ENCODE data around the gene MESP2. TPM values are rescaled to one million over a fixed set of nuclear protein-coding genes. Genes with fewer than 3 reads are reported as not detected.
"Not testable (repeated sequence)": the region's sequence is repeated elsewhere in the genome, so short reads cannot be mapped to it uniquely, and the experiment has no call there.

The MESP2 gene
- polyA plus RNA-seq, 1 donor = 0.35 TPM

DNA sequence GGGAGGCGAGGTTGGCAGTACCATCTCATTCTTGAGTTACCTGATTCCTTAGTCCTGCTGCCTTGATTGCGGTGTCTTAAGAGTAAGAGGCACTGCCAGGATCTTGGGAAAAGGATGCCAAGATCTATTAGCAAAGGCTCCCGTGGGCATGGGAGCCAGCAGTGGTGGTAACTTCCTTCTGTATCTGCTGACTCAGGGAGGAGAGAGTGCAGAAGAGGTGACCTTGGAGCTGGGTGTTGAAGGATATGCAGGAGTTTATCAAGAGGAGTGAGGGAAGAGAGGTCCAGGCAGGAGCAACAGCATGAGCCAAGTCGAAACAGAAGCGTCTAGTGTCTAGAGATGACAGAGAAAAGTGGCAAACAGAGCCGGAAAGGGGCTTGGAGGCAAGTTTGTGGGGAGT lies 4.5 kb downstream of the MESP2 start:
- DNase-seq (ENCODE audit: low read depth) = no peak

DNA sequence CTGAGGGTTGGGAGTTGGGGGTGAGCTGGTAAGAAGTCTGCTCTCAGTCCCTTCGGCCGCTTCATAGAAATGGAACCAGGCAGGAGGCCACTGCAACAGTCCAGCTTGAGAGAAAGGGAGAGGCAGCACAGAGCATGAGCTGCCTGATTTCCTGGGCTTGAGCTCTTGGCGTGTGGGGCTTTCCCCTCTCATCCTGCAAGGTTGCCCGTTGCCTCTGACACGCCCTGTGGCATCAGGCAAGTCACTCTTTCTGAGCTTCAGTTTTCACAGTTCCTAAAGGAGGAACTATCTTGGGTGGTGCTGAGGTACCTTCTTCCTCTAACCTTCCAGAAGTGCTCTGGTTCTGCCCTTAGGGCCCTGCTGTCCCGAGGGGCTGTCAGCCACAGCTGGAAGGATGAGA lies 4.9 kb downstream of the MESP2 start:
- DNase-seq (ENCODE audit: low read depth) = no peak

DNA sequence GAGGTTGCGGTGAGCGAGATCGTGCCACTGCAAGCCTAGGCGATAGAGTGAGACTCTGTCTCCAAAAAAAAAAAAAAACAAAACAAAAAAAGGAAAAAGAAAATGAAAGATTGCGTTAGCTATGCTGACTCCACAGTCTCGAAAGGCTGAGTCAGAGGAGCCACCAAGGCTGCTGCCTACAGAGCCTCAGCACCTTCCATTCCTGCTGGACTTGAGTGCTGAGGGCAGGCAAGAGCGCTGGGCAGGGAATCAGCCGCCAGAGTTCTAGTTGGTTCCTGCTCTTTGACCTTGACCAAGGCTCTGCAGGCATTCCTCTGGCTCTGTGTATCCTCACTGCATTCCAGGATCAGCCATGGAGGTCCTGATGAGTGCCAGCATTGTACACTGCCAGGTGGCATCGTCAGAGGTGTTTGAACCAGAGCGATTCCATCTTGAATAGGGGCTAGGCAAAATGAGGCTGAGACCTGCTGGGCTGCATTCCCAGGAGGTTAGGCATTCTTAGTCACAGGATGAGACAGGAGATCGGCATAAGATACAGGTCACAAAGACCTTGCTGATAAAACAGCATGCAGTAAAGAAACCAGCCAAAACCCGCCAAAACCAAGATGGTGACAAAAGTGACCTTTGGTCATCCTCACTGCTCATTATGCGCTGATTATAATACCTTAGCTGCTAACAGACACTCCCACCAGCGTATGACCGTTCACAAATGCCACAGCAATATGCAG lies 5.9 kb downstream of the MESP2 start:
- DNase-seq (ENCODE audit: low read depth) = no peak

DNA sequence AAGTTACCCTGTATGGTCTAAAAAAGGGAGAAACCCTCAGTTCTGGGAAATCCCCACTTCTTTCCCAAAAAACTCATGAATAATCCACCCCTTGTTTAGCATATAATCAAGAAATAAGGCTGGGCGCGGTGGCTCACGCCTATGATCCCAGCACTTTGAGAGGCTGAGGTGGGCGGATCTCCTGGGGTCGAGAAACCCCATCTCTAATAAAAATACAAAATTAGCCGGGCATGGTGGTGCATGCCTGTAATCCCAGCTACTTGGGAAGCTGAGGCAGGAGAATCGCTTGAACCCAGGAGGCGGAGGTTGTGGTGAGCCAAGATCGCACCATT lies 6.5 kb downstream of the MESP2 start:
- DNase-seq (ENCODE audit: low read depth) = not testable (repeated sequence)

DNA sequence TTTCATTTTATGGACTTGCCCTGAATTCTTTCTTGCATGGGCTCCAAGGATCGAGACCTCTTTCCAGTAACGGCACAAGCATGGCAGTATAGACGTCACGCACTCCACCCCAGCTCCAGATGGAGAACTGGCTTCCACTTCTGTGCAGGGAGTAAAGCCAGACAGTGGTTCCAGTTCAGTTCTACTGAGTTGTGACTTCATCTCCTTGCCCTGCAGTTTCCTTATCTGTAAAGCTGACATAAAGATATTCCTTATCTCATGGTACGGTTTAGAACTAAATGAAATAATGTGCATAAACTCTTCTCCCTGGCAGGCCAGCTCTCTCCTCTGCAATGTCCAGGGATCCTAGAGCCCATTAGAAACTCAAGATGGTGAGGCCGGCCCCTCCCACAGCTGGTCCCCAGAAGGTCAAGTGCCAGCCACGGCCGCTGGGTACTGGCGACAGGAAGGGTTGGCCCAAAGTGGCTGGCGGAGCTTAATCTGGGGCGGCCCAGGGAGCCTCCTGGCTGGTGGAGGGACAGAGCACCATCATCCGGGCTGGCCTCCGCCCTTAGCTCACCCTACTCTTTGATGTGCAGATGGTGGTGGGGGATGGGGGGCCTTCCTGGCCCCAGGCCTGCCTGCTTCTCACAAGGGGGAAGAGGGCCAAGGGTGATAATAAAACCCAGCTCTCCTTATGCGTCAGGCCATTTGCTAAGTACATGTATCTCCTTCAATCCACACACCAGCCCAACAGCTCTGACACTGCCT lies 7.2 kb downstream of the MESP2 start:
- no peak for DNase-seq (ENCODE audit: low read depth)

DNA sequence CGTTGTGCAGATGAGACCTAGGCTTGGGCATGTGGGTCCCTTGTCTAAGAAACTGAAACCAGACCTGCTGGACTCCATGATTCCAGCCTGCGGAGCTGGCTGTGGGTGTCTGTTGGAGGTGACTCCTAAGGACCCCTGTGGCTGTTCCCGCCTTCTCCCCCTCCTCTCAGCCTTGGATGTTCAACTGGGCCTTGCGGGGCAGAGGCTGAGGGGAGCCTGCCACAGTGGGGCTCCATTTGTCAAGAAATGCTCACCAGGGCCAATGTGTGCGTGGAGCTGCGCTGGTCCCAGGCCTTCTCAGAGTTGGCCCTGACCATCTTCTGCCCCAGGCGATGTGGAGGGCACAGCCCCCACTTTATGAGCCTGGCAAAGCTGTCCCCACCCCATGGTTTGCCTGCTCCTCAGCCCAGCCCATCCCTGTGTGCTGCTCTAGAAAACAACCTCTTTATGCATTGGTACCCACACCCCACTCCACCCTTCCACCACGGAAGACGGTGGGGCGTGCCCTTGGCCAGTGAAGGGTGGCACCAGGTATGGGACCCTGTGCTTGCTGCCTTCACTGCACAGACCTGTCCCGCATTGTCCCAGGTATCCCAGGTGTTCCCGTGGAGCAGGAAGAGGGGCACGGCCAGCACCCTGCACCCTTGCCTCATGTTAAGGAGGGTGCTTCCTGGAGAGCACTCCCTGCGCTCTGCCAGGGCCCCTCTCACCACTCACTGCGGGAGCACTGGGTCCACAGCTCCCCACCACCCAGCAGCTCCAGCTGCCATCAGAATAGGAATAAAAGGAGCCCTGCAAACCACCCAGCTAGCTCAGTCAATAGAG lies 7.9 kb downstream of the MESP2 start:
- DNase-seq (ENCODE audit: low read depth) = no peak

DNA sequence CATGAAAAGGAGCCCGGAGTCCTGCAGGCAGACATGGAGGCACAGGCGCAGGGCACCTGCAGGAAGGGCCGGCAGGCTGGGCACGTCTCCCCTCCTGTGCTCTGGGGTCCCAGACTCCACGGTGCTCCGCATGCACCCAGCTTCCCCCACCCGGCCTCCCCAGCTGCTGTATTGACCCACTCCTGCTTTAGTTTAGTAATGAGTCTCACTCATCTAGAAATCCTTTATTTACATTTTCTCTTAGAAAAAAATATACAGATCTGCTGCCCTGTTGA lies 8.5 kb downstream of the MESP2 start:
- no peak for DNase-seq (ENCODE audit: low read depth)

DNA sequence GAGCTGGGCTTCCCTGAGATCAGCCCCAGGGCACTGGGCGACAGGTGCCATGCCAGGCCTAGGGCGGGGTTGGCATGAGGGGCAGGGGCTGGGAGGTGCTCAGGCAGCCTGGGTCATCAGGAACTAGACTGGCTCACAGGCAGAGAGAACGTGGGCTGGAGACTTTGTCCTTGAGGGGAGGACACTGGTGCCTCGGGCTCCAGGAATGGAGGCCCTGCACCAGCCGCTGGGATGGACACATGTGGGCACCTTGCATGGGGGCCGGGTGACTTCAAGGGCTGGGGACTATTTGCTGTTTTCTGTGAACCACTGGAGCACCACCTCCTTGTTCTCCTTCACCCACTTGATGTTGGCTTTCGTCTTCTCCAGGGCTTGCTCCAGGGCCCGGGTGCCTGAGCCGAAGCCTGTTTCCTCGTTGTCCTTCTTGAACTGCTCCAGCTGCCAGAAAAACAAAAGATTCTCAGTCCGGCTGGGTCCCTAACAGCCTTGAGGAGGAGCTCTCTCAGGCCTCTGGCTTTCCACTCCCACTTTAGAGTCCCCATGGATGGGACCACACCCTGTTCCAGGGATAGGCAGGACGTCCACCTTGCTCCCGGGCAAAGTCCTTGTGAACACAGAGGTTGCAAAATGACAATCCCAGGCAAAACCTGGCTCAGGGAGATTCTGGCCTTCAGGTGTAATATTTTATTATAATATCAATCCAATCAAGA lies 9.1 kb downstream of the MESP2 start:
- DNase-seq (ENCODE audit: low read depth) = no peak

DNA sequence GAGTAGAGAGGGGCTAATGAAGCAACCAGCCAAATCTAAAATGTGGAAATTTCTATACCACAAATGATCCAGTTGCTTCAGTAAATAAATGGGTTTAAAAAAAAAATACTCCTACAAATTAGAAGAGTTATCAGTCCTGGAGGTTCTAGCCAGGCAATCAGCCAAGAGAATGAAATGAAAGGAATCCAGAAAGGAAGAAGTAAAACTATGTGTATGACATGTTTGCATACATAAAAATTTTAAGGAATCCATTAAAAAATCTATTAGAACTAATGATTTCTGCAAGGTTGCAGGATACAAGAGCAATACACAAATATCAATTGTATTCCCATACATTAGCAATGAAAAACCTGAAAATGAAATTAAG lies 9.6 kb downstream of the MESP2 start:
- no peak for DNase-seq (ENCODE audit: low read depth)

DNA sequence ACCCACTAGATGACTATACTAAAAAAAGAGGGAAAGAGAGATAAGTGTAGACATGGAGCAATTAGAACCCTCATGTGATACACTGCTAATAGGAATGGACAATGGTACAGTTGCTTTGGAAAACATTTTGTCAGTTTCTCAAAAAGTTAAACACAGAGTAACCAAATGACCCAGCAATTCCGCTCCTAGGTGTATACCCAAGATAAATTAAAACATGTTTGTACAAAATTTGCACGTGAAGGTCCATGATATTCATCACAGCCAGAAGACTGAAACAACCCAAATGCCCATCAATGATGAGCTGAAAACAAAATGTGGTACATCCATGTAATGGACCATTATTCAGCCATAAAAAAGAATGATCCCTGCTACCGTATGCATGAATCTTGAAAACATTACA lies 11.8 kb downstream of the MESP2 start:
- DNase-seq (ENCODE audit: low read depth) = no peak

DNA sequence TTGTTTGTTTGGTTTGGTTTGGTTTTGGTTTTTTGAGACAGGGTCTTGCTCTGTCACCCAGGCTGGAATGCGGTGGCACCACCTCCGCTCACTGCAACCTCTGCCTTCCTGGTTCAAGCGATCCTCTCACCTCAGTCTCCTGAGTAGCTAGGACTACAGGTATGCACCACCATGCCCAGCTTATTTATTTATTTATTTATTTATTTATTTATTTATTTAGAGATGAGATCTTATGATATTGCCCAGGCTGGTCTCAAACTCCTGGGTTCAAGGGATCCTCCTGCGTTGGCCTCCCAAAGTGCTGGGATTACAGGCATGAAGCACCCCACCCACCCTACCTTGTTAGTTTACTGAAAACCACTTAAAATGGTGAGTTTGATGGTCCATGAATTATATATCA lies 12.5 kb downstream of the MESP2 start:
- not testable (repeated sequence) for DNase-seq (ENCODE audit: low read depth)

DNA sequence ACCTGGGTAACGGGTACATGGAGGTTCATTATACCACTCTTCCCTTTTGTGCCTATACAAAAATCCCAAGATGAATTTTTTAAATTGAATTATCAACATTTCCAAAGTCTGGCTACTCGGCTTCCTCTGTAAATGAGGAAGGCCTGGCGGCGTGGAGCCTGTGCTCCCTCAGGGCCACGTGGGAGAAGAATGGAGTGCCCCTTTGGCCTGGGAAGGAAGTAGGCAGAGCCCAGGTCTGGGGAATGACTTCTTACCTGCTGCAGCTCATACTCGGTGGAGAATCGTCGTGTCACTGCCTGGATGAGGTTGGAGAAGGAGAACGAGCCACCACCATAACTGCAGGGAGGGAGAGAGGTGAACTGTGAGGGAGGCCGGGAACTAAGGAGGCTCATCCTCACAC lies 14.1 kb downstream of the MESP2 start:
- no peak for DNase-seq (ENCODE audit: low read depth)

DNA sequence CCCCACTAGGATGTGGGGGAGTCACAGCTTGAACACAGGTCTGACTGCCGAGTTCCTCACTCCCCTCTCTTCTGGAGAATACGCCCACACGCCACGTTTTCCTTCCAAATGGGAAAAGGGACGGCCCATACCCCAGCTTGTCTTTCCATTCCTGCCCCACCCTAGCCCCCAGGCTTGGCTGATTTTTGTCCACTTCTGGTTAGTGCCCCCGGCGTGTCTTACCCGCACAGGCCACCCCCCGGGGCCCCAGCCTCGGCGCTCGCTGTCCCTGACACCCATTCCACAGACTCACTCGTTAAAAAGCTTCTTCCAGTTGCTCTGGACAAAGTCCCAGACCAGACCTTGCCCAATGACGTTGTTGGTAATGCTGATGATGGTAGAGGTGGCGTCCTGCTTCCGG lies 14.5 kb downstream of the MESP2 start:
- no peak for DNase-seq (ENCODE audit: low read depth)

DNA sequence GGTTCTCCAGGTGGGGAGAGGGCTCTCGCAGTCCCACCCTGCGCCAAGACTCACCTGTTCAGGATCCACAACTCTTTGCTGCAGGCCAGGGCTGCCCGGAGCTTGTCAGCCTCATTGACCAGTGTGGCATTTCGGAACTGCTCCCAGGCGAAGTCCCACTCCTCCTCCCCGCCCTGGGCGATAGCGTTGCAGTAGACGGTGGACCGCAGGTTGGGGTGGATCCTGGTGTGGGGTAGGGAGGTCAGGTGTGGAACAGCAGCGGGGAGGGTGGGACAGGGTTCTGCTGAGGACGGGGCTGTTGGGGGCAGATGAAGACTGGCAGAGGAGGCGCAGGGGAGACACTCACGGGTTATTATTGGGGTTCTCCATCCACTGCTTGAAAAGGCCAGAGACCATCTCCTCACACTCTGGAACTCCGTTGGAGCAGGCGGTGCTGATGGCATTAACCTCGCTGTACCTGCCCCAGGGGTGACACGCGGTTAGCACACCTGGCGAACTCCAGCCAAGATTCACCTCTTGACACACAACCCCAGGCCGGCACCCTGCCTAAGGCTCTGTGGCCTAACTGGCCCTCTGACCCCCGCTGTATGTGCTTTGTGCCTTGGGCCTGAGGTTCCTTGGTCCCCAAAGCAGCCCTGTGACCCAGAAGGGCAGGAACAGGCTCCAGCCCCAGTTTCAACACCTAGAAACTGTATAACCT lies 16.1 kb downstream of the MESP2 start:
- no peak for DNase-seq (ENCODE audit: low read depth)

DNA sequence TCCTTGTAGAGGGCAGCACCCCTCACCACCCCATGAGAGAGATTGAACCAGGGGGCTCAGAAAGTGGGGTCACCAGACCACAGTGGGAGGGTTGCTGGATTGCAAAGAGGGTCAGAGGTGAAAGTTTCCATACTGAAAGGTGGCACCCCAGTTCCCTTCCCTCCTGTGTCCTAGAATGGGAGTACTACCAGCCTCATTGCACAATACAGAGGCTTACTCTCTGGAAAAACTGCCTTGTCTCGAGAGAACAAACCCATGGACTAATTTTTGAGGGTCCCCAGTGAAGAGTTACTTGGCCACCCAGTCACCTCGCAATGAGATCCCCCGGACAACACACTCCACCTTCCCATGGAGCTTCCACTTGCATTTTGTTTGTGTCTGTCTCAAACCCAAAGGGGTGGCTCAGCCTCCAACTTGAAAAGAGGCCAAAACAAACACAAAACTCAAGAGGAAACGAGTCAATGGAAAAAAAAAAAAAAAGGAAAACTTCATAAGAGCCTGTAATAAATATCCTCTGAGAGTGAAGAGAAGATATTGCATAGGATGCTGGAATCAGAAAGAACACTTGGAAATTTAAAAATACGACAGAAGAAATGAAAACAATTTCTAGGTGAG lies 18.6 kb downstream of the MESP2 start:
- DNase-seq (ENCODE audit: low read depth) = no peak

DNA sequence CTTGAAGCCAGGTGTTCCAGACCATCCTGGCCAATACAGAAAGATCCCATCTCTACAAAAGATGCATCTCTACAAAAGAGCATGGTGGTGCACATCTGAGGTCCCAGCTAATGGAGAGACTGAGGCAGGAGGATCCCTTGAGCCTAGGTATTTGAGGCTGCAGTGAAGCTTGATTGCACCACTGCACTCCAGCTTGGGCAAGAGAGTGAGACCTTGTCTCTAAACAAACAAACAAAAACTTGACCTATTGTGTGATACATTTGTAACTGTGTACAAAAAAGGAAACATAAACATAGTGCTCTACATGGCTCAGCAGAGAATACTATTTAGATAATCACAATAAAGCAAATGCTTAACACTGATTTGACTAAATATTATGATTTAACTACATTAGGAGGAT lies 19.9 kb downstream of the MESP2 start:
- DNase-seq (ENCODE audit: low read depth) = no peak

DNA sequence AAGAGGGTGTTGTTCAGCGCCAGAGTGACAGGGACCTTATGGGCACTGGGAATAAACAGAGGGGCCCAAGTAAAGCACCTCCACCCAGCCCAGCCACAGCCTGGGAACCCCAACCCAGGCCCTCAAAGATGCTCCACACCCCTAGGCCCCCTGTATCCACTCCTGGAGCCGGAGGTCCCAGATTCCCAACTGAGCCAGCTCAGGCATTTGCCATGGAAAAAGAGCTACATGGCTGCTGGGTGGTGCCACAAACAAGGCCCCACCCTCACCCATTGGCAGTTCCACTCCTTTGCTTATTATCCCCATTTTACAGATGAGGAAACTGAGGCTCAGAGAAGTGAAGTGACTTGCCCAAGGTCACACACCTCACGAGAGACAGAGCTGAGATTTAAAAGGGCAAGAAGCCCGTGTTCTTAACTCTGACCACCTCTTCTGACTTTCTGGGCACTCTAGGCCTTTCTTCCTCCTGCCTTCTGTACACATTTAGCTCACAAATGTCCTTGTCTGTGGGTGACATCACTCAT lies 21.6 kb downstream of the MESP2 start:
- DNase-seq (ENCODE audit: low read depth) = no peak

DNA sequence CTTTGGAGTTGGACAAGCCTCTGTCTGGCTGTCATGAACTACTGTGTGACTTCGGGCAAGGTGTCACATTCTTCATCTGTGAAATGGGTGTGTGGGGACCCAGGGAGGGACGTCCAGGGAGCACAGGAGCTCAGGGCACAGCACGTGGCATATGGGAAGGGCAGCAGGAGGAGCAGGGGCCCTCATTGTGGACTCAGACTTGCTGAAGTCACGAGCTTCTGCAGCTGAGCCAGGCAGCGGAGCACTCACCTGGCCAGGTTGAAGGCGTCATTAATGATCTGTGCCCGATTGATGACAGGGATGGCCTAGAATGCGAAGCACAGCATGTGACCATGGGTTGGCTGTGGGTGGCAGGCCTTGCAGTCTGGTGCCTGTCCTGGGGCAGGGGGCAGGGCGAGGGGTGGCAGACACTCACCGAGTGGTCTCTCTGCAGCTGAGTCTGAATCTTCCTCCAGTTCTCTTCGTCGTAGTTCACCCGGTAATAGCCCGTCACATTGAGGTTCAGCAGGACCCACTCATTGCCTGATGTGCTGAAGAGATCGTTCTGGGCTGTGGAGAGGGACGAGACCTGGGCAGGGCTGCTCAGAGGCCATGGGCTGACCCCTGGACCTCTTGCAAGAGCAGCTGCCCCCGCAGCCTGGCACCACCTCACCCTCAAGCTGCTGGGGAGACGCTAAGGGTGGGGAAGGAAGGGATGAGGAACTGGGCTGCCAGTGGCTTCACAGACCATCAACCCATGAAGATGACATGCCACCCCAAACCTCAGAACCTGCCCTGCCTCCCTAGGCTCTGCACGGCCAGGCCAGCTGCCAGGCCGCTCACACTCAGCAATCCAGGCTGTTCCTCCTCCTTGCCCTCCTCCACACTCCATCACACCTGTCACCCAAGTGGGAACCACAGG lies 23.1 kb downstream of the MESP2 start:
- no peak for DNase-seq (ENCODE audit: low read depth)

DNA sequence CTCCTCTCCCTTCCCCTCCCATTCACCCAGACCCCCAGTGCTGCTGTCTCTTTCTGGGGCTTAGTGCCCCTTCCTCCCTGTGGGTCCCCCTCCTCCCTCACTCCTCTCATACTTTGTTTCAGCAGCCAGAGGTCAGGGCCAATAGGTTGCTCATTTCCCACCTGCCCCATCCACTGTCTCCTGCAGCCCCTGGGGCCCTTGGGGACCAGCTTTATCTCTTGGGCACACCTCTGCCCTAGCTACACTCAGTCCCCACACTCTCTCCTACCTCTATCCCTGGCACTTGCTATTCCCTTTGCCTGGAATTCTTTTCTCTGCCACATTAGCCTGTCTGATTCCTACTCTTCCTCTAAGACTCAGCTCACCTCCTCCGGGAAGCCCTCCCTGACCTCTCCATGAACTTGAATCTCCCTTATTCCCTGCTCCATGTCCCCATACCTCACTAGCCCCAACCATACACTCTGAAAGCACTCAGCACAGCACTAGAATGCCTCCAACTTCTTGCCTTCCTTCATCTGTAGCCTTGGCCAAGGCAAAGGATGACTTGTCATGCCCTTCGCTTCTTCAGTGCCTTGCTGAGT lies 23.9 kb downstream of the MESP2 start:
- no peak for DNase-seq (ENCODE audit: low read depth)

Measured in forelimb muscle (tissue), 1 donor.